ENCODE data around the gene GLRX3.

- TF ChIP-seq CTCF (IDR thresholded peaks at IDR 0.05; ENCODE audit: insufficient read depth, low read length, poor library complexity, severe bottlenecking) (no peak), EZH2phosphoT487 (conservative IDR thresholded peaks at IDR 0.05; ENCODE audit: low read length) (no peak)
These were observed 35.0 kb downstream of the GLRX3 start for GRCh38 chr10:130171196-130171595.
